Measurements from ENCODE around the gene COPG2. TPM values are rescaled to one million over a fixed set of nuclear protein-coding genes. Genes with fewer than 3 reads are reported as not detected.
"Not testable (repeated sequence)": the region's sequence is repeated elsewhere in the genome, so short reads cannot be mapped to it uniquely, and the experiment has no call there.

Gene COPG2
- polyA plus RNA-seq (ENCODE audit: insufficient read length in 10 of 10): 10 to 100 TPM; 32.9 to 50.3 (median 37.8) TPM
- long read RNA-seq, donor 1: 0 reads
- long read RNA-seq, donor 2, transcript COPG2-202 (24 exons, 3,134 nt): major isoform, 5 of 14 reads
- long read RNA-seq, donor 2, partial matches to known transcripts: 6 of 14 reads
- long read RNA-seq, donor 2, other reads (novel, unspliced or antisense): 0 of 14 reads
- long read RNA-seq, donor 3: 0 reads
- long read RNA-seq, donor 4, partial matches to known transcripts: 6 of 12 reads
- long read RNA-seq, donor 4, other reads (novel, unspliced or antisense): 0 of 12 reads
- long read RNA-seq, donor 5, partial matches to known transcripts: 0 of 4 reads
- long read RNA-seq, donor 5, other reads (novel, unspliced or antisense): 0 of 4 reads
- long read RNA-seq, donor 6, transcript COPG2-202 (24 exons, 3,134 nt): major isoform, 6 of 33 reads
- long read RNA-seq, donor 6, partial matches to known transcripts: 23 of 33 reads
- long read RNA-seq, donor 6, other reads (novel, unspliced or antisense): 0 of 33 reads
- long read RNA-seq, donor 7, partial matches to known transcripts: 44 of 48 reads
- long read RNA-seq, donor 7, other reads (novel, unspliced or antisense): 0 of 48 reads
- long read RNA-seq, donor 8, transcript COPG2-201 (20 exons, 3,073 nt): major isoform, 5 of 15 reads
- long read RNA-seq, donor 8, partial matches to known transcripts: 8 of 15 reads
- long read RNA-seq, donor 8, other reads (novel, unspliced or antisense): 0 of 15 reads
- long read RNA-seq, donor 9, partial matches to known transcripts: 0 of 1 reads
- long read RNA-seq, donor 9, other reads (novel, unspliced or antisense): 0 of 1 reads

DNA sequence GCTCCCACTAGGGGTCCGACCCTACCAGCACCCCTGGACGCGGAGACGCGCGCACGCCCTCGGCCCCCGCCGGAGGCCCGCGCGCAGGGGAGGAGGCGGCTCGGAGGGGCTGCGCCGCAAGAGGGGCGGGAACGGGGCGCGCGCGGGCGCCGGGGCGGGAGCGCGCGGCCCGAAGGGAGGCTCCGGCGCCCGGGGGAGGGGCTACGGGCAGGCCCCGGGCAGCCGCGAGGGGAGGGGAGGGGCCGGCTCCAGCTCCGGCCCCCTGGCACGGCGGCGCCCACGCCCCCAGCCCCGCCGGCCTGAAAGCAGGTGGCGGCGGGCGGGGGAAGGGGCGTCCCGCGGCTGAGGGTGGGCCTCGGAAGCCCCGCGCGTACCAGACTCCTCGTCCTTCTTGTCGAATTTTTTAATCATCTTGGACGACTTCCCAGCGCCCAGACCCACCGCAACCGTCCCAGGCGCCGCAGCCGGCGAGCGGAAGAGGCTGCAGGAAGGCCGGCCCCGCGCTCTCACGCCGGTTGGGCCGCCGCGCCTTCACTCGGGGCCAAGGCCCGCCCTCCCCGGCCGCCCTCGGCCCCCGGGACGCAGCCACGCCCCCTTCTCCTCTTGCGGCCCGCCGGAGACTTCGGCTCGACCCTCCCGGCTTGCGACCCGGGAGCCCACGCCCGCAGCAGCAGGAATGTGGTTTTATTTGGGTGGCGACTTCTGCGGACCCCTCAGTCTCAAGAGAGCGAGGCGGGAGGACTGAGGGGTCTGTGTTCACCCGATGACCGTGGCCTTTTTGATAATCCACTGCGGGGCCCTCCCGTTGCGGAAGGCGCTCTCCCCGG lies at the start of gene COPG2:
Gene COPG2 (minus strand): TSS at position 491 of the 827 bp plus-strand sequence. CDS start 80 bp downstream, at position 411.
- peak; percentile 89 to 97 (median 93) for DNase-seq

- DNase-seq: no peak
Measured at GRCh38 chr7:130712416-130712815, 43.9 kb upstream of the COPG2 start.

GRCh38 chr7:130708766-130709165 lies 40.2 kb upstream of the COPG2 start:
- no peak for DNase-seq

- no peak for DNase-seq
Measured at GRCh38 chr7:130708001-130708400, 39.5 kb upstream of the COPG2 start.

DNA sequence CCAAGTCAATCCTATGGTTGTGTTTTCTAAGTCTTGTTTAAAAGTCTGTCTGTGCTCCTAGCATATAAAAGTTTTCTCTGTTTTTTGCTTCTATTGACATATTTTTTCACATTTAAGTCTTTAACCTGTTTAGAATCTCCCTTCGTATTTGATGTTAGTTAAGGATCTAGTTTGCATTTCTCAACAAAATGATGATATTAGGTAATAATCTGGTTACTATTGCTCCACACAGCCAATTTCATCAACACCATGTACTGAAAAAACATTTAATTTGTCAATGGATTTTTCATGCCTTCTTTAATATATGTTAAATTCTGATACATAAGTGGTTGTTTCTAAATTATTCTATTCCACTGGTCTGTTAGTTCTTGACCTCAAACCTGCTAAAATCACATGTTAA lies 35.3 kb upstream of the COPG2 start:
- DNase-seq: no peak

DNA sequence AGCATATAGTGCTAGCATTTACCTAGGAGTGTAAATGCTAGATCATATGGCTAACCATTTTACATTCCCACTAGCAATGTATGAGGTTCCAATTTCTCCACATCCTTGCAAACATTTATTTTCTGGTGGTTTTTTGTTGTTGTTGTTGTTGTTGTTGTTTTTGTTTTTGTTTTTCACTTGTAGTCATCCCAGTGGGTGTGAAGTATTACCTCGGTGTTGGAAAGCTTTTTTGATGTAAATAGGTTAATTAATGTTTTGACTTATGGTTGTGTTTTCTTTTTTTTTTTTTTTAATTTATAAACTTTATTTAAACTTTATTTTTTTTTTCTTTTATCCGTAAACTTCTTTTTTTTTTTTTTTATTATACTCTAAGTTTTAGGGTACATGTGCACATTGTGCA lies 33.1 kb upstream of the COPG2 start:
- DNase-seq: no peak

- DNase-seq: no peak
Measured at GRCh38 chr7:130700760-130701159, 32.2 kb upstream of the COPG2 start.

- DNase-seq: no peak
Measured at GRCh38 chr7:130699686-130700085, 31.1 kb upstream of the COPG2 start.

GRCh38 chr7:130697820-130698219 lies 29.3 kb upstream of the COPG2 start:
- DNase-seq: no peak

- DNase-seq: peak in 1 of 3 donors; percentile 10
Measured at GRCh38 chr7:130695840-130696239, 27.3 kb upstream of the COPG2 start.

DNA sequence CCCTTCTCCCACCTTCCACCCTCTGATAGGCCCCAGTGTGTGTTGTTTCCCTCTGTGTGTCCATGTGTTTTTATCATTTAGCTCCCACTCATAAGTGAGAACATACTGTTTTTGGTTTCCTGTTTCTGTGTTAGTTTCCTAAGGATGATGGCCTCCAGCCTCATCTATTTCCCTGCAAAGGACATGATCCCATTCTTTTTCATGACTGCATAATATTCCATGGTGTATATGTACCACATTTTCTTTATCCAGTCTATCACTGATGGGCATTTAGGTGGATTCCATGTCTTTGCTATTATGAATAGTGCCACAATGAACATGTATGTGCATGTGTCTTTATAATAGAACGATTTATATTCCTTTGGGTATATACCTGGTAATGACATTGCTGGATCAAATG lies 23.8 kb upstream of the COPG2 start:
- not testable (repeated sequence) for DNase-seq

- DNase-seq: no peak
Measured at GRCh38 chr7:130689683-130690082, 21.1 kb upstream of the COPG2 start.

DNA sequence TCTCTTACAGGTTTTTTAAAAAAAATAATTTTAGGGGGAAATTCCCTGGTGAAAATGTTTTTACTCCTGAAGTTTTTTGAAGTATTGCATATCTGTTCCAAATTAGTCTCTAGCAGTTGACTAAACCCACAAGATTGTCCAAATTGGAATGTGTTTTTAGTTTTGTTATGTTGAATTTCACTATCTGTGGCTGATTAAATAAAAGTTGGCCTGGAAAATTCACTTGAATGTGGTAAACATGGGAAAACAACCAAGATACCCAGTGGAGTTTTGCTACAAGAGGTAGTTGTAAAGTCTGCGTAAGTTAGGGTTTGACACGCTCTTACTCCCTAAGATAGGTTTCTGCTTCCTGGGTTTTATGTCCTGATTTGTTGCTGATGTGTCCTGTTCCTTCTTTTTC lies 14.5 kb upstream of the COPG2 start:
- DNase-seq: no peak

DNA sequence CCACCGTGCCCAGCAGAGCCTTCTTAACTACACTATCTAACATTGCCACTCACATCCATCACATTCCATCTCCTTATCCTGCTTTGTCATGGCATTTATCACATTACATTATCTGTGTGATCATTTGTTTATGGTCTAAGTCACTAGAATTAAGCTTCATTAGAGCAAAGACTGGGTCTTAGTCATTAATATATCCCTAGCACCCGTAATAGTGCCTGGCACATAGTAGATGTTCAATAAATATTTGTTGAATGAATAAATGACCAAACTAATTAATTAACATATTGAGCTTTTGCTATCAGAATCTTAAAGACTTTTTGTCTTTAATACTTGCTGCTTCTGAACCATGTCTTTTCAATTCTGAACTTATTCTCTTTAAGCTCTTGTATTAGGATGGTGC lies 5.9 kb upstream of the COPG2 start:
- no peak for DNase-seq

DNA sequence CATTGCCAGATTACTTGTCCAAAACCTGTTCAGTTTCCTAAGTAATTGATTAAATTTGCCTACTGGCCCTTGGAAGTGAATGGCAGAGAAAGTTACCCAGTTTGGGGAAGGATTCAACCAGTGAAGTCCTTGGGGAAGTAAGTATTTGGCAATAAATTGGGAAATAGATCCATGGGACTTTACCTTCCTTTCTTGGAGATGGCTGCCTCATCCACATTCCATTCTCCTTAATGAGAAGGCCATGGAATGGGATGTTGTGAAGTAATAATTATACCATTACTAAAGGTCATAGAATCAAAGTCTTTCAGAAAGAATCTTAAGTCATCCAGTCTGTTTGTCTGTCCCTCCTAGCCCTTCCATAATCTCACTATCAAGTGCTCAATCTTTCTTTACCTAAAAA lies 4.5 kb upstream of the COPG2 start:
- no peak for DNase-seq

DNA sequence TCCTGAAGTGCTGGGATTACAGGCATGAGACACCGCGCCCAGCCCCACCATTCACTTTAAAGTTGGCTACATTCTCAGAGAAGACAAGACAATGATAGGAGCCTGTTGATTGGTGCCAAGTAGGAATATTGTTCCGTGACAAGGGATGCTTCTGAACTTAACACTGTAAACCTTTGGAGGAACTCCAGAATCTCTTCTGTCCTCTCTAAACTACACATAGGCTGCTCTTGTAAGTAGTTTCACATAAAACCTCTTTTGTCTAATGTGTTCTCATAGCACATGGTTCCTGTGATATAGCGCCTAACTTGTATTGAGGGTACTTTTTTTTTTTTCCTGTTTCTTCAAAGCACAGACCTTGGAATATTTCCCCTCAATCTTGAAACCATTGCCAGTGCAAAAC lies 3.6 kb upstream of the COPG2 start:
- DNase-seq: no peak

GRCh38 chr7:130669085-130669700 lies 645 bp upstream of the COPG2 start:
- DNase-seq: no peak

DNA sequence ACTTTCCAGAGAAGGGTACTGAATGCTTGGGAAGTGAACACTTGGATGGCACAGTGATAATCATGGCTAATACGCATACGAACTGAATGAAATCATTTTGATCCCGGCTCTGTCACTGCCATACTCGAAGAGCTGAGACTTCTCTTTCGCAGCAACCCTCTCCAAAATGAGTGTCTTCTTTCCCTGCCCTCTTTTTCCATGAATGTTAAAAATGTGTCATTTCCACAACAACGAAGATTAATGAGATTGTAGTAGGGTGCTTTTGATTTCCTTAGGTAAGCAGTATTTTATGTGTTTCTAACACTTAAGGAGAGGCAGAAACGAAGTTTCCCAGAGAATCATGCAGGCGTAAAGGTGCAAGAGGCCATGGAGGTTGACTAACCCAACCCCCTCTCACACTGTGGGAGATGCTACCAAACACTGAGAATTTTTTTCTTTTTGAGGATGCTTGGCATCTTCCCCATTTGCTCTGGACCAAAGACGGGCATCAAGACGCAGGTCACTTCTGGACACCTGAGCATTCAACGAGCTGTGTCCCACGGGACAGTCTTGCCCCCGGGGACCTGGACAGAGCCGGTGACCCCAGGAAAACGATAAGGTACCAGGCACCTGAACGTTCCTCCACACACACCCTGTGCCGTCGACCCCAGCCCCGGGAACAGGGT lies 823 bp downstream of the COPG2 start:
- peak in 2 of 3 donors; percentile 5 to 68 for DNase-seq

- DNase-seq: no peak
Measured at GRCh38 chr7:130662426-130662825, 6.1 kb downstream of the COPG2 start.

- peak; percentile 17 to 70 (median 38) for DNase-seq
Measured at GRCh38 chr7:130655286-130655685, 13.3 kb downstream of the COPG2 start.

DNA sequence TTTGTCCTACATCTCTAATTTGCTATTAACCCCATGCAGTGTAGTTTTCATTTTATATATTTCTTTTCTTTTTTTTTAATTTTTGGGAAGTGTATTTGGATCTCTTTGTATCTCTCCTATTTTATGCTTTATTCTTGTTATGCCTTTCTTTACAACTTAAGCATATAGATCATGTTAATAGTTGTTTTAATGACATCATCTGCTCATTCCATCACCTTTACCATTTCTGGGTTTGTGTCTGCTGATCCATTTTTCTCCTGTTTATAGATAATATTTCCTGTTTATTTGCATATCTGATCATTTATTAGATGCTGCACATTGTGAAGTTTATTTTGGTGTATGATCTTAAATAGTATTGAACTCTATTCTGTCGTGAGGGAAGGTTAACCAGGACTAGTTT lies 13.7 kb downstream of the COPG2 start:
- no peak for DNase-seq
